ENCODE data around the gene SLC29A2. TPM values are rescaled to one million over a fixed set of nuclear protein-coding genes. Genes with fewer than 3 reads are reported as not detected.

Gene SLC29A2
- total and polyA plus RNA-seq, 2 donors (not counting 1 experiment from before 2014, with no cell fraction given): 0.17 to 1.7 TPM

GRCh38 chr11:66347425-66348276, 23.9 kb downstream of the SLC29A2 start, which contains the start of gene B4GAT1:
B4GAT1 (minus strand) TSS chr11:66347629; CDS start chr11:66347545, 84 bp downstream.
- peak within 1 kb of the TSS; percentile 81 to 95 (median 86) for H3K4me3 ChIP-seq (replicated peaks in 1 of 4; ENCODE audit: control extremely low read depth in 1 of 4, insufficient read depth in 1 of 4, low read depth in 3 of 4, low read length in 4 of 4)
- peaks cover 20% of the 10 kb centered on the region for H3K79me2 ChIP-seq (ENCODE audit: control insufficient read depth, insufficient read depth, low read length)
- no peak for TF ChIP-seq CTCF (conservative IDR thresholded peaks at IDR 0.05 in 1 of 2, IDR thresholded peaks at IDR 0.05 in 1 of 2; ENCODE audit: low read depth in 1 of 2, low read length in 2 of 2)
- TF ChIP-seq EZH2 (IDR thresholded peaks at IDR 0.05; ENCODE audit: low read length, missing control alignments): no peak
- H3K9ac ChIP-seq (ENCODE audit: insufficient read depth, low read length): peak within 1 kb of the TSS; percentile 74
- no peaks in the 10 kb centered on the region for H3K9me3 ChIP-seq (ENCODE audit: control insufficient read depth, insufficient read depth, low read depth, low read length)
- peak; percentile 89 to 95 for DNase-seq (ENCODE audit: low read depth in 2 of 2)
- H3K4me1 ChIP-seq (ENCODE audit: control insufficient read depth, extremely low read depth, insufficient read depth, low read length): peaks cover 22% of the 10 kb centered on the region
- no peaks in the 10 kb centered on the region for H3K36me3 ChIP-seq (ENCODE audit: control insufficient read depth, insufficient read depth, low read length)
- no peaks in the 10 kb centered on the region for H4K20me1 ChIP-seq (ENCODE audit: control insufficient read depth, extremely low read depth, insufficient read depth, low read length)
- peak within 1 kb of the TSS; percentile 96 for H2AFZ ChIP-seq (ENCODE audit: low read length)
- no peaks in the 10 kb centered on the region for H3K27me3 ChIP-seq (ENCODE audit: control insufficient read depth, insufficient read depth, low read length)
- H3K4me2 ChIP-seq (ENCODE audit: extremely low read depth, insufficient read depth, low read length): peak within 1 kb of the TSS; percentile 98
- peak within 1 kb of the TSS; percentile 73 for H3K27ac ChIP-seq (ENCODE audit: insufficient read depth, low read length)

- Histone ChIP-seq H3K27ac (ENCODE audit: insufficient read depth, low read length) (peak overlapping the region; percentile 61), H3K79me2 (ENCODE audit: control insufficient read depth, insufficient read depth, low read length) (peaks cover 22% of the 10 kb centered on the region), H3K4me3 (replicated peaks in 1 of 4; ENCODE audit: control extremely low read depth in 1 of 4, insufficient read depth in 1 of 4, low read depth in 3 of 4, low read length in 4 of 4) (peak overlapping the region; percentile 80 to 95 (median 83)), H4K20me1 (ENCODE audit: control insufficient read depth, extremely low read depth, insufficient read depth, low read length) (no peaks in the 10 kb centered on the region), H3K9me3 (ENCODE audit: control insufficient read depth, insufficient read depth, low read depth, low read length) (no peaks in the 10 kb centered on the region), H3K9ac (ENCODE audit: insufficient read depth, low read length) (peak overlapping the region; percentile 74), H3K36me3 (ENCODE audit: control insufficient read depth, insufficient read depth, low read length) (peaks cover 4% of the 10 kb centered on the region), H3K4me1 (ENCODE audit: control insufficient read depth, extremely low read depth, insufficient read depth, low read length) (peaks cover 22% of the 10 kb centered on the region), H3K27me3 (ENCODE audit: control insufficient read depth, insufficient read depth, low read length) (no peaks in the 10 kb centered on the region), H2AFZ (ENCODE audit: low read length) (peak overlapping the region; percentile 96), H3K4me2 (ENCODE audit: extremely low read depth, insufficient read depth, low read length) (peak overlapping the region; percentile 98)
- DNase-seq (ENCODE audit: low read depth in 2 of 2): no peak
- TF ChIP-seq CTCF (conservative IDR thresholded peaks at IDR 0.05 in 1 of 2, IDR thresholded peaks at IDR 0.05 in 1 of 2; ENCODE audit: low read depth in 1 of 2, low read length in 2 of 2) (no peak), EZH2 (IDR thresholded peaks at IDR 0.05; ENCODE audit: low read length, missing control alignments) (no peak)
Observed at GRCh38 chr11:66346476-66347424, 24.8 kb downstream of the SLC29A2 start.

DNA sequence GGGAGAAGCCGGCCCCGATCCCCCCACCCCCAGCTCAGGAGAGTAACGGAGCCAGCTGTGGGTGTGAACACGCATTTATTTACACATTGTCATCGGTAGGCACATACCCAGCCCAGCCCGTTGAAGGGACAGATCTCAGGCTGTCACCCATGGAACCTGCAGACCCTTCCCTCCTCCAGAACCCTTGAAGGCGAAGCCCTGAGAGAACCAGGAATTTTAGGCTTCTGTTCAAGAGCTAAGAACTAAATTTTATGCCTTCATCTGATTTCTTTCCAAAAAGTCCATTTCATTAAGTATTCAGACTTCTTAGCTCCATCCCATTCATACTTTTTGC, 26.3 kb downstream of the SLC29A2 start:
- H3K4me3 ChIP-seq (replicated peaks in 1 of 4; ENCODE audit: control extremely low read depth in 1 of 4, insufficient read depth in 1 of 4, low read depth in 3 of 4, low read length in 4 of 4): peak overlapping the region; percentile 74 to 92 (median 84)
- no peaks in the 10 kb centered on the region for H3K9me3 ChIP-seq (ENCODE audit: control insufficient read depth, insufficient read depth, low read depth, low read length)
- H3K4me1 ChIP-seq (ENCODE audit: control insufficient read depth, extremely low read depth, insufficient read depth, low read length): peaks cover 22% of the 10 kb centered on the region
- peak overlapping the region; percentile 86 for H3K27ac ChIP-seq (ENCODE audit: insufficient read depth, low read length)
- H3K9ac ChIP-seq (ENCODE audit: insufficient read depth, low read length): peak overlapping the region; percentile 78
- H3K79me2 ChIP-seq (ENCODE audit: control insufficient read depth, insufficient read depth, low read length): peaks cover 24% of the 10 kb centered on the region
- H3K27me3 ChIP-seq (ENCODE audit: control insufficient read depth, insufficient read depth, low read length): no peaks in the 10 kb centered on the region
- peaks cover 16% of the 10 kb centered on the region for H3K36me3 ChIP-seq (ENCODE audit: control insufficient read depth, insufficient read depth, low read length)
- DNase-seq (ENCODE audit: low read depth in 2 of 2): no peak
- H3K4me2 ChIP-seq (ENCODE audit: extremely low read depth, insufficient read depth, low read length): peak overlapping the region; percentile 96
- no peak for TF ChIP-seq CTCF (conservative IDR thresholded peaks at IDR 0.05 in 1 of 2, IDR thresholded peaks at IDR 0.05 in 1 of 2; ENCODE audit: low read depth in 1 of 2, low read length in 2 of 2)
- no peak for TF ChIP-seq EZH2 (IDR thresholded peaks at IDR 0.05; ENCODE audit: low read length, missing control alignments)
- H4K20me1 ChIP-seq (ENCODE audit: control insufficient read depth, extremely low read depth, insufficient read depth, low read length): no peaks in the 10 kb centered on the region
- peak overlapping the region; percentile 84 for H2AFZ ChIP-seq (ENCODE audit: low read length)

Measured in fibroblast of lung (primary cell).